IPS-18a (cell line): Measurements from ENCODE around the gene SAMD14.

Experiments used
- H3K27ac ChIP-seq: one replicate; pipeline ENCODE4 v1.5.1; 2013; ENCODE audit warnings: low read length
- H3K27me3 ChIP-seq: one replicate; pipeline ENCODE4 v1.6.1; 2013; ENCODE audit warnings: mild to moderate bottlenecking, low read length; ENCODE audit not compliant: control insufficient read depth, insufficient read depth
- H3K36me3 ChIP-seq: one replicate; pipeline ENCODE4 v1.6.1; 2013; ENCODE audit warnings: low read depth, low read length; ENCODE audit not compliant: control insufficient read depth
- H3K4me1 ChIP-seq: one replicate; pipeline ENCODE4 v1.6.1; 2013; ENCODE audit warnings: low read depth, low read length; ENCODE audit not compliant: control insufficient read depth
- H3K4me3 ChIP-seq: one replicate; pipeline ENCODE4 v1.5.1; 2013; ENCODE audit warnings: low read length
- H3K9ac ChIP-seq: one replicate; pipeline ENCODE4 v1.6.1; 2013; ENCODE audit warnings: mild to moderate bottlenecking, low read length, moderate library complexity
- H3K9me3 ChIP-seq: one replicate; pipeline ENCODE4 v1.6.1; 2013; ENCODE audit warnings: low read depth, low read length; ENCODE audit not compliant: control insufficient read depth

Gene SAMD14

GRCh38 chr17:50162466-50163254 is 32.7 kb upstream of the SAMD14 start:
- Histone ChIP-seq H3K4me1 (peaks cover 9% of the 10 kb centered on the region), H3K27ac (no peak overlapping the region), H3K9me3 (no peaks in the 10 kb centered on the region), H3K36me3 (no peaks in the 10 kb centered on the region), H3K27me3 (peaks cover 9% of the 10 kb centered on the region), H3K9ac (no peak overlapping the region), H3K4me3 (no peak overlapping the region)

- H3K27ac ChIP-seq, result no peak overlapping the region
- H3K9me3 ChIP-seq, result no peaks in the 10 kb centered on the region
- peaks cover 9% of the 10 kb centered on the region for H3K4me1 ChIP-seq
- H3K9ac ChIP-seq, result peak overlapping the region; percentile 8
- peaks cover 9% of the 10 kb centered on the region for H3K27me3 ChIP-seq
- peak overlapping the region; percentile 72 for H3K4me3 ChIP-seq
- H3K36me3 ChIP-seq, result no peaks in the 10 kb centered on the region
These were observed 31.9 kb upstream of the SAMD14 start for GRCh38 chr17:50161911-50162288.

- H3K27ac ChIP-seq, result no peak overlapping the region
- peak overlapping the region; percentile 8 for H3K9ac ChIP-seq
- no peaks in the 10 kb centered on the region for H3K36me3 ChIP-seq
- H3K27me3 ChIP-seq, result peaks cover 9% of the 10 kb centered on the region
- peaks cover 9% of the 10 kb centered on the region for H3K4me1 ChIP-seq
- H3K4me3 ChIP-seq, result peak overlapping the region; percentile 72
- no peaks in the 10 kb centered on the region for H3K9me3 ChIP-seq
These were observed 31.3 kb upstream of the SAMD14 start for GRCh38 chr17:50161023-50161910.

- Histone ChIP-seq H3K36me3 (no peaks in the 10 kb centered on the region), H3K4me1 (peaks cover 10% of the 10 kb centered on the region), H3K27me3 (peaks cover 9% of the 10 kb centered on the region), H3K9ac (no peak overlapping the region), H3K27ac (no peak overlapping the region), H3K4me3 (no peak overlapping the region), H3K9me3 (no peaks in the 10 kb centered on the region)
These were observed 27.9 kb upstream of the SAMD14 start for GRCh38 chr17:50157891-50158290.

- Histone ChIP-seq H3K27ac (no peak overlapping the region), H3K4me3 (no peak overlapping the region)
These were observed 25.3 kb upstream of the SAMD14 start for GRCh38 chr17:50155115-50155819.

GRCh38 chr17:50154604-50155003 is 24.6 kb upstream of the SAMD14 start:
- no peak overlapping the region for H3K27ac ChIP-seq
- peaks cover 9% of the 10 kb centered on the region for H3K4me1 ChIP-seq
- no peak overlapping the region for H3K9ac ChIP-seq
- no peaks in the 10 kb centered on the region for H3K36me3 ChIP-seq
- H3K9me3 ChIP-seq, result no peaks in the 10 kb centered on the region
- H3K4me3 ChIP-seq, result no peak overlapping the region
- H3K27me3 ChIP-seq, result peaks cover 10% of the 10 kb centered on the region

More at GRCh38 chr17:50155115-50155819, 25.3 kb upstream of the SAMD14 start:
- Histone ChIP-seq H3K4me1 (peaks cover 9% of the 10 kb centered on the region), H3K9ac (no peak overlapping the region), H3K9me3 (no peaks in the 10 kb centered on the region), H3K27me3 (peaks cover 3% of the 10 kb centered on the region), H3K36me3 (no peaks in the 10 kb centered on the region)

GRCh38 chr17:50153650-50154575 is 24.0 kb upstream of the SAMD14 start:
- no peak overlapping the region for H3K27ac ChIP-seq

GRCh38 chr17:50152736-50153135 is 22.8 kb upstream of the SAMD14 start:
- H3K4me3 ChIP-seq, result peak overlapping the region; percentile 47

More at GRCh38 chr17:50153650-50154575, 24.0 kb upstream of the SAMD14 start:
- Histone ChIP-seq H3K4me1 (peaks cover 9% of the 10 kb centered on the region), H3K36me3 (no peaks in the 10 kb centered on the region), H3K4me3 (no peak overlapping the region), H3K9ac (no peak overlapping the region), H3K27me3 (peaks cover 16% of the 10 kb centered on the region), H3K9me3 (no peaks in the 10 kb centered on the region)

GRCh38 chr17:50151937-50152547 is 22.1 kb upstream of the SAMD14 start:
- no peaks in the 10 kb centered on the region for H3K9me3 ChIP-seq
- H3K4me1 ChIP-seq, result peaks cover 24% of the 10 kb centered on the region
- H3K27ac ChIP-seq, result no peak overlapping the region
- no peaks in the 10 kb centered on the region for H3K36me3 ChIP-seq
- peaks cover 21% of the 10 kb centered on the region for H3K27me3 ChIP-seq
- no peak overlapping the region for H3K9ac ChIP-seq
- H3K4me3 ChIP-seq, result peak overlapping the region; percentile 47

More at GRCh38 chr17:50152736-50153135, 22.8 kb upstream of the SAMD14 start:
- peaks cover 21% of the 10 kb centered on the region for H3K27me3 ChIP-seq
- peaks cover 18% of the 10 kb centered on the region for H3K4me1 ChIP-seq
- no peak overlapping the region for H3K9ac ChIP-seq
- no peaks in the 10 kb centered on the region for H3K9me3 ChIP-seq
- H3K36me3 ChIP-seq, result no peaks in the 10 kb centered on the region
- H3K27ac ChIP-seq, result no peak overlapping the region
